ENCODE results near the gene SRGAP3.

SRGAP3 gene

GRCh38 chr3:9230596-9230995 is 18.9 kb downstream of the SRGAP3 start:
- H3K4me3 ChIP-seq (ENCODE audit: control insufficient read depth, low read depth, low read length) = no peak overlapping the region
- no peak for TF ChIP-seq CTCF (IDR thresholded peaks at IDR 0.05; ENCODE audit: control insufficient read depth, insufficient read depth, low read depth, low read length, missing control alignments)
- DNase-seq (ENCODE audit: low read depth) = no peak

- DNase-seq (ENCODE audit: low read depth) = no peak
- TF ChIP-seq CTCF (IDR thresholded peaks at IDR 0.05; ENCODE audit: control insufficient read depth, insufficient read depth, low read depth, low read length, missing control alignments) = no peak
Measured at GRCh38 chr3:9229879-9230278, 19.6 kb downstream of the SRGAP3 start.

GRCh38 chr3:9229325-9229724 is 20.1 kb downstream of the SRGAP3 start:
- no peak overlapping the region for H3K4me3 ChIP-seq (ENCODE audit: control insufficient read depth, low read depth, low read length)
- no peak for TF ChIP-seq CTCF (IDR thresholded peaks at IDR 0.05; ENCODE audit: control insufficient read depth, insufficient read depth, low read depth, low read length, missing control alignments)
- no peak for DNase-seq (ENCODE audit: low read depth)

More at GRCh38 chr3:9229879-9230278, 19.6 kb downstream of the SRGAP3 start:
- no peak overlapping the region for H3K4me3 ChIP-seq (ENCODE audit: control insufficient read depth, low read depth, low read length)

- no peak overlapping the region for H3K4me3 ChIP-seq (ENCODE audit: control insufficient read depth, low read depth, low read length)
- DNase-seq (ENCODE audit: low read depth) = peak; percentile 50
- no peak for TF ChIP-seq CTCF (IDR thresholded peaks at IDR 0.05; ENCODE audit: control insufficient read depth, insufficient read depth, low read depth, low read length, missing control alignments)
Measured at GRCh38 chr3:9226326-9226725, 23.1 kb downstream of the SRGAP3 start.

- no peak for TF ChIP-seq CTCF (IDR thresholded peaks at IDR 0.05; ENCODE audit: control insufficient read depth, insufficient read depth, low read depth, low read length, missing control alignments)
- H3K4me3 ChIP-seq (ENCODE audit: control insufficient read depth, low read depth, low read length) = no peak overlapping the region
- DNase-seq (ENCODE audit: low read depth) = no peak
Measured at GRCh38 chr3:9225268-9225667, 24.2 kb downstream of the SRGAP3 start.

- no peak overlapping the region for H3K4me3 ChIP-seq (ENCODE audit: control insufficient read depth, low read depth, low read length)
- no peak for DNase-seq (ENCODE audit: low read depth)
- peak; percentile 26 for TF ChIP-seq CTCF (IDR thresholded peaks at IDR 0.05; ENCODE audit: control insufficient read depth, insufficient read depth, low read depth, low read length, missing control alignments)
Measured at GRCh38 chr3:9224490-9224889, 25.0 kb downstream of the SRGAP3 start.

- DNase-seq (ENCODE audit: low read depth) = no peak
- TF ChIP-seq CTCF (IDR thresholded peaks at IDR 0.05; ENCODE audit: control insufficient read depth, insufficient read depth, low read depth, low read length, missing control alignments) = no peak
- no peak overlapping the region for H3K4me3 ChIP-seq (ENCODE audit: control insufficient read depth, low read depth, low read length)
Measured at GRCh38 chr3:9223672-9224071, 25.8 kb downstream of the SRGAP3 start.
